Activated naive CD4-positive, alpha-beta T cell (primary cell): ENCODE results near the gene TUBA1A.
A peak's percentile ranks its signal among the peaks of the same experiment; 100 is the strongest.
"Not testable (repeated sequence)": the region's sequence is repeated elsewhere in the genome, so short reads cannot be mapped to it uniquely, and the experiment has no call there.

Experiments used
- DNase-seq, 4 experiments: peaks; one replicate each; lab custom pipeline; 2025; lab: John Stamatoyannopoulos, UW

TUBA1A gene

GRCh38 chr12:49200919-49201594 is 12.2 kb upstream of the TUBA1A start:
- DNase-seq = no peak

DNA sequence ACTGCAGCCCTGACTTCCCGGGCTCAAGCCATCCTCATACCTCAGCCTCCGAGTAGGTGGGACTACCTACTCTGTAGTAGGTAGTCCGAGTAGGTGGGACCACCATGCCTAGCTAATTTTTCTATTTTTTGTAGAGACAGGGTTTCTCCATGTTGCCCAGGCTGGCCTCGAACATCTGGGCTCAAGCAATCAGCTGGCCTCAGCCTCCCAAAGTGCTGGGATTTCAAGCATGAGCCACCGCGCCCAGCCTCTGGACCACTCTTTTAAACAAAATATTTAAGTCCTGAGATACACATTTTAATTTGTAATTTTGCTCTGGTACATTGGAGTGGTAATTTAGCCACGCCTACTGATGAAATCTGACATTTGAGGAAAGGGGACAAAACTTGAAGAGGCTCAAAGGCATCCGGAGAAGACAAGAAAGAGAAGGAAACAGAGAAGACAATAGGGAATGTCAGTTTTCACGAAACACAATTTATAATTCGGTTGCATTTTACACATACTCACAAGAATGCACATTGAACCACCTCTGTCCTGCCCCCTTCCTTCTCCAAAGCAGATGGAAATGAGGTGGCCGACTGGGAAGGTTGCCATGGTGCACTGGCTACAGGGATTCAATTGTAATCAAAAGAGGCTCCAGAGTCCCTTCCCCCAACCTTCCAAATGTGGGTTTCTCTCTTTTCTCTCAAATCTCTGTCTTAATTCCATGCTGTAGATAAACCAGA is 9.7 kb upstream of the TUBA1A start:
- DNase-seq = no peak

- DNase-seq = no peak
Measured at GRCh38 chr12:49197256-49197655, 8.4 kb upstream of the TUBA1A start.

- no peak for DNase-seq
Measured at GRCh38 chr12:49195736-49196135, 6.9 kb upstream of the TUBA1A start.

DNA sequence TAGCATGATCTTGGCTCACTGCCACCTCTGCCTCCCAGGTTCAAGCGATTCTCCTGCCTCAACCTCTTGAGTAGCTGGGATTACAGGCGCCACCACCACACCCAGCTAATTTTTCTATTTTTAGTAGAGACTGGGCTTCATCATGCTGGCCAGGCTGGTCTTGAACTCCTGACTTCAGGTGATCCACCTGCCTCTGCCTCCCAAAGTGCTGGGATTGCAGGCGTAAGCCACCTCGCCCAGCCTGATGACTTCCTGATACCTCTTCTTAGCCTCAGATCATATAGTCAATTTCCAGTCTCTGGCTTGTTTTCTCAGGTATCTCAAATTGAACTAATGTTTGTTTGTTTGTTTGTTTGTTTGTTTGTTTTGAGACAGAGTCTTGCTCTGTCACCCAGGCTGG is 4.9 kb upstream of the TUBA1A start:
- not testable (repeated sequence) for DNase-seq

- not testable (repeated sequence) for DNase-seq
Measured at GRCh38 chr12:49191498-49191897, 2.6 kb upstream of the TUBA1A start.

DNA sequence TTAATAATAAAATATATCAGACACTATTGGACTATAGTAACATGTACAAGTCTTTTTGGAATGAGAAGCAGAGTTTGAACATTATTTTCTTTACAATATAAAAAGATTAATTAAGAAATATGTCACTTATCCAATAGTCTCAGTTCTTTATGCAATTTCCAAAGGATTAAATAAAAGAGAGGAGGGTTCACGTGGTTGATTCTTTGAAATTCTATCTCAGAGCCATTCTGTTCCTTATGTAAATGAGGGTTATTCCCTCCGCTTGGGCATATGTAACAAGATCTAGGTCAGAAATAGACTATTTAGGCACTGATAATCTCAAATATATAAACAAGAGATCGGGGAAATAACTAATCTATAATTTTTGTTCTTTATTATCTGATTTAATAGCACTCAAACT is 2.1 kb upstream of the TUBA1A start:
- no peak for DNase-seq

GRCh38 chr12:49189731-49190716 is 1.1 kb upstream of the TUBA1A start:
- DNase-seq = no peak

GRCh38 chr12:49188201-49188915 is 522 bp downstream of the TUBA1A start:
- DNase-seq = peak; percentile 29 to 74 (median 62)

DNA sequence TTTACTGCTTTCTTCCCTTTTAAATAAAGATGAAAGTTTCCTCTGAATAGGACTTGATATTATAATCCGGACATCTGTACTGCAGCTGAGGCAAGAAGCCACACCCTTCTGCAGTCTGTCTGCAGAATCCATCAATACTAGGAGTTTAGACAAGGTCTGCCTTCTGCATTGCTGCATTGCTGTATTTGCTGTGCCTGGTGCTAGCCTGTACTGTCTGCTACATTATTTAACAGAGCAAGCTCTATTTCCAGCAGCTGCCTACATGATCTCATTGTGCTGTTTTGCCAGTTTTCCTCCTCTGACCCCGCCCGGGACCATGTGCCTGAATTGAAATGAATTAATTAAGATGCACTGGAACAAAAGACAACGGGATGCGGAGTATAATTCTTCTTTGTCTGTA is 1.7 kb downstream of the TUBA1A start:
- DNase-seq = no peak

DNA sequence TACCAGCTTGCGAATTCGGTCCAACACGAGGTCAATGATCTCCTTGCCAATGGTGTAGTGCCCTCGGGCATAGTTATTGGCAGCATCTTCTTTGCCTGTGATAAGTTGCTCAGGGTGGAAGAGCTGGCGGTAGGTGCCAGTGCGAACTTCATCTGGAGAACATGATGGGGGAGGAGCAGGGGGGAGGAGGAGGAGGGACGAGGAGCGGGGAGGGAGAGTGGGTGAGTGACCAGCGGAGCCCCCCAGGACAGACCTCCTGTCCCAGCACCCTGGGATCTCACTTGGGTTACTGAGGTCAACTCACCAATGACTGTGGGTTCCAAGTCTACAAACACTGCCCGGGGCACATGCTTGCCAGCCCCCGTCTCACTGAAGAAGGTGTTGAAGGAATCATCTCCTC is 2.6 kb downstream of the TUBA1A start:
- DNase-seq = not testable (repeated sequence)

GRCh38 chr12:49184697-49185096 is 4.2 kb downstream of the TUBA1A start:
- not testable (repeated sequence) for DNase-seq

GRCh38 chr12:49183214-49183950 is 5.5 kb downstream of the TUBA1A start:
- DNase-seq = not testable (repeated sequence)

DNA sequence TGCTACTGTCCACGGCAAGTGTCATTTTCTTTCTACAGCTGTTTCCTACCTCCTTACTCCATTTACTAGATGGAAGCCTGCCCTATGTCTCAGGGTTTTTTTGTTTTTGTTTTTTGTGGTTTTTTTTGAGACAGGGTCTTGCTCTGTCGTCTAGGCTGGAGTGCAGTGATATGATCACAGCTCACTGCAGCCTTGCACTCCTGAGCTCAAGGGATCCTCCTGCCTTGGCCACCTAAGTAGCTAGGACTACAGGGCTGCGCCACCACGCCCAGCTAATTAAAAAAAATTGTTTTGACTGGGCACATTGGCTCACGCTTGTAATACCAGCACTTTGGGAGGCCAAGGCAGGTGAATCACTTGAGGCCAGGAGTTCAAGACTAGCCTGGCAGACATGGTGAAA is 14.7 kb downstream of the TUBA1A start:
- DNase-seq = no peak

GRCh38 chr12:49170924-49171323 is 18.0 kb downstream of the TUBA1A start:
- DNase-seq = no peak

GRCh38 chr12:49165114-49165513 is 23.8 kb downstream of the TUBA1A start:
- no peak for DNase-seq

GRCh38 chr12:49161901-49162300 is 27.0 kb downstream of the TUBA1A start:
- DNase-seq = not testable (repeated sequence)

GRCh38 chr12:49161092-49161795 is 27.6 kb downstream of the TUBA1A start:
- no peak for DNase-seq

DNA sequence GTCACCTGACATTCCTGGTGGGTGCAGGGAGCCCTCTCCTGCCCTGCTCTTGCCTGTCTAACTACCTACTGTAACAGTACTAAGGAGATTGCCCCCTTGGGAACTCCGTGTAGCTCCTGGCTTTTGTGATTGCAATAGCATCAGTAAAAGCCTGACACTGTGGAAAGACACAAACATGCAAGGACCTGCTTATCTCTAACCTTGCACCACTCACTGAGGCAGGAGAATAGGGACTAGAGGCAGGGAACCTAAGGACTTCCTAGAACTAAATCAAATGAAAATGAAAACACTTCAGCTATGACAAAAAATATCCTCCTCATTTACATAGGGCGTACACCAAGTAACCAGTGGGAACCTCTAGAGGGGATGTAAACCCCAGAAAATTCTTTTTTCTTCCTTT is 28.5 kb downstream of the TUBA1A start:
- DNase-seq = no peak

DNA sequence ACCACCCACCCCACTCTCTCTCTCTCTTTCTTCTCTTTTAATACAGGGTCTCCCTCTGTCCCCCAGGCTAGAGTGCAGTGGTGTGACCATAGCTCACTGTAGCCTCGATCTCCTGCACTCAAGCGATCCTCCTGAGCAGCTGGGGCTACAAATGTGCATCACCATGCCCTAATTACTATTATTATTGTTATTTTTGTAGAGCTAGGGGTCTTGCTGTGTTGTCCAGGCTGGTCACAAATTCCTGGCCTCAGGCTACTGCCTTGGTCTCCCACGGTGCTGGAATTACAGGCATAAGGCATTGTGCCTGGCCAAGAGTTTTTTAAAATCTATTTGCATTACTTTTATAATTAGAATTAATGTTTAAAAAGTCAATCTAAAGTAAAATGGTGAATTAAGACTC is 34.7 kb downstream of the TUBA1A start:
- no peak for DNase-seq
